ENCODE data around the gene DENND4C. TPM values are rescaled to one million over a fixed set of nuclear protein-coding genes. Genes with fewer than 3 reads are reported as not detected.
"Not testable (repeated sequence)": the region's sequence is repeated elsewhere in the genome, so short reads cannot be mapped to it uniquely, and the experiment has no call there.

Gene DENND4C
- total RNA-seq, 2 experiments from 2014 or later, result 18.8 to 28.6 TPM

DNA sequence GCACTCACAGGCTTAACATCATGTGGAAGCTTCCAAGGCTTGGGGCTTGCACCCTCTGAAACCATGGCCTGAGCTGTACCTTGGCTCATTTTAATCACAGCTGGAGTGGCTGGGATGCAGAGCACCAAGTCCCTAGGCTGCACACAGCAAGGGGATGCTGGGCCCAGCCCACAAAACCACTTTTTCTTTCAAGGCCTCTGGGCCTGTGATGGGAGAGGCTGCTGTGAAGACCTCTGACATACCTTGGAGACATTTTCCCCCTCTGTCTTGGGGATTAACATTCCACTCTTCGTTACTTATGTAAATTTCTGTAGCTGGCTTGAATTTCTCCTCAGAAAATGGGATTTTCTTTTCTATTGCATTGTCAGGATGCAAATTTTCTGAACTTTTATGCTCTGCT lies 20.7 kb downstream of the DENND4C start:
- H3K4me3 ChIP-seq (ENCODE audit: low read depth, low read length, poor library complexity, severe bottlenecking); H3K9me3 ChIP-seq (ENCODE audit: low read length); intact Hi-C loops (cut with micrococcal nuclease; ENCODE audit: unreplicated experiment); H3K79me2 ChIP-seq (ENCODE audit: insufficient read depth, low read depth, low read length); POLR2A ChIA-PET; H3K27ac ChIP-seq (ENCODE audit: low read depth, low read length, poor library complexity, severe bottlenecking); H4K20me1 ChIP-seq (ENCODE audit: insufficient read depth, low read length); H3K36me3 ChIP-seq (ENCODE audit: insufficient read depth, low read length); DNase-seq (ENCODE audit: low spot score); H3K4me1 ChIP-seq (ENCODE audit: insufficient read depth, low read length, poor library complexity, severe bottlenecking); H3K4me2 ChIP-seq (ENCODE audit: low read length); BruUV-seq (replicated peaks); H3K9me2 ChIP-seq (ENCODE audit: insufficient read depth, low read length); CTCF ChIA-PET (ENCODE audit: unreplicated experiment); H2AFZ ChIP-seq (ENCODE audit: low read length): not testable (repeated sequence)

DNA sequence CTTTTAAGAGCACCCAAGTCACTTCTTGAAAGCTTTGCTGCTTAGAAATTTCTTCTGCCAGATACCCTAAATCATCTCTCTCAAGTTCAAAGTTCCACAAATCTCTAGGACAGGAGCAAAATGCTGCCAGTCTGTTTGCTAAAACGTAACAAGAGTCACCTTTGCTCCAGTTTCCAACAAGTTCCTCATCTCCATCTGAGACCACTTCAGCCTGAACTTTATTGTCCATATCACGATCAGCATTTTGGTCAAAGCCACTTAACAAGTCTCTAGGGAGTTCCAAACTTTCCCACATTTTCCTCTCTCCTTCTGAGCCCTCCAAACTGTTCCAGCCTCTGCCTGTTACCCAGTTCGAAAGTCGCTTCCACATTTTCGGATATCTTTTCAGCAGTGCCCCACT lies 21.1 kb downstream of the DENND4C start:
- DNase-seq (ENCODE audit: low spot score); H3K9me3 ChIP-seq (ENCODE audit: low read length); H3K4me2 ChIP-seq (ENCODE audit: low read length); H3K79me2 ChIP-seq (ENCODE audit: insufficient read depth, low read depth, low read length); BruUV-seq (replicated peaks); intact Hi-C loops (cut with micrococcal nuclease; ENCODE audit: unreplicated experiment); H3K4me1 ChIP-seq (ENCODE audit: insufficient read depth, low read length, poor library complexity, severe bottlenecking); H4K20me1 ChIP-seq (ENCODE audit: insufficient read depth, low read length); H3K36me3 ChIP-seq (ENCODE audit: insufficient read depth, low read length); CTCF ChIA-PET (ENCODE audit: unreplicated experiment); H3K4me3 ChIP-seq (ENCODE audit: low read depth, low read length, poor library complexity, severe bottlenecking); H3K27ac ChIP-seq (ENCODE audit: low read depth, low read length, poor library complexity, severe bottlenecking); H3K9me2 ChIP-seq (ENCODE audit: insufficient read depth, low read length); H2AFZ ChIP-seq (ENCODE audit: low read length): not testable (repeated sequence)
- POLR2A ChIA-PET, result interaction anchor here (1.2 kb wide), 1 partner anchor 10 kb away, joined by 7 read pairs; no protein-coding TSS in a partner anchor

DNA sequence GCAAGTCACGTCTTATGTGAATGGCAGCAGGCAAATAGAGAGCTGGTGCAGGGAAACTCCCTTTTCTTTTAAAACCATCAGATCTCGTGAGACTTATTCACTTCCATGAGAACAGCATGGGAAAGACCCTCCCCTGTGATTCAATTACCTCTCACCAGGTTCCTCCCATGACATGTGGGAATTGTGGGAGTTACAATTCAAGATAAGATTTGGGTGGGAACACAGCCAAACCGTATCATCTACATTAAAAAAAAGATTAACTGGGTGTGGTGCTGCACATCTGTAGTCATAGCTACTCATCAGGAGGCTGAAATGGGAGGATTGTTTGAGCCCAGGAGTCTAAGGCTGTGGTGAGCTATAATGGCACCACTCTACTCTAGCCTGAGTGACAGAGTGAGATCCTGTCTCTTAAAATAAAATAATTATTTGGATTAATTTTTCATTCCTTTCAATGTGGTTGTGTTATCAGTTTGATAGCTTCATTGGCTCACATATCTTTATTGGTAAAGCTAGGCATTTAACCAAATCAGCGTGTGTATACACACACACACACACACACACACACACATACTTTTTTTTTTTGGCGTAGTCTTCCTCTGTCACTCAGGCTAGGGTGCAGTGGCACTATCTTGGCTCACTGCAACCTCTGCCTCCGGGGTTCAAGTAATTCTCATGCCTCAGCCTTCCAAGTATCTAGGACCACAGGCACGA lies 21.8 kb downstream of the DENND4C start:
- Histone ChIP-seq H3K27ac (ENCODE audit: low read depth, low read length, poor library complexity, severe bottlenecking) (no peak overlapping the region), H3K4me2 (ENCODE audit: low read length) (no peak overlapping the region), H3K4me1 (ENCODE audit: insufficient read depth, low read length, poor library complexity, severe bottlenecking) (no peaks in the 10 kb centered on the region), H3K79me2 (ENCODE audit: insufficient read depth, low read depth, low read length) (no peaks in the 10 kb centered on the region), H3K9me3 (ENCODE audit: low read length) (no peaks in the 10 kb centered on the region), H3K9me2 (ENCODE audit: insufficient read depth, low read length) (no peaks in the 10 kb centered on the region), H3K4me3 (ENCODE audit: low read depth, low read length, poor library complexity, severe bottlenecking) (no peak overlapping the region), H3K36me3 (ENCODE audit: insufficient read depth, low read length) (no peaks in the 10 kb centered on the region), H2AFZ (ENCODE audit: low read length) (no peak overlapping the region), H4K20me1 (ENCODE audit: insufficient read depth, low read length) (peaks cover 3% of the 10 kb centered on the region; the same call in 1 of the 2 replicates)
- intact Hi-C loops (cut with micrococcal nuclease; ENCODE audit: unreplicated experiment), result no loop called here
- no peak for DNase-seq (ENCODE audit: low spot score)
- no TSS peak for BruUV-seq (replicated peaks)
- ChIA-PET POLR2A (interaction anchor here (1.2 kb wide), 1 partner anchor 10 kb away, joined by 7 read pairs; no protein-coding TSS in a partner anchor), CTCF (ENCODE audit: unreplicated experiment) (no interaction called here)
- no peak for TF ChIP-seq CTCF (conservative IDR thresholded peaks at IDR 0.05; ENCODE audit: low read length)
- TF ChIP-seq EZH2phosphoT487 (IDR thresholded peaks at IDR 0.05; ENCODE audit: borderline replicate concordance, low read depth, low read length), result no peak

- Histone ChIP-seq H3K9me2 (ENCODE audit: insufficient read depth, low read length) (no peaks in the 10 kb centered on the region), H3K27ac (ENCODE audit: low read depth, low read length, poor library complexity, severe bottlenecking) (no peak overlapping the region), H3K4me2 (ENCODE audit: low read length) (no peak overlapping the region), H3K79me2 (ENCODE audit: insufficient read depth, low read depth, low read length) (no peaks in the 10 kb centered on the region), H3K9me3 (ENCODE audit: low read length) (no peaks in the 10 kb centered on the region), H3K36me3 (ENCODE audit: insufficient read depth, low read length) (no peaks in the 10 kb centered on the region), H4K20me1 (ENCODE audit: insufficient read depth, low read length) (peaks cover 2% of the 10 kb centered on the region; the same call in 1 of the 2 replicates), H3K4me1 (ENCODE audit: insufficient read depth, low read length, poor library complexity, severe bottlenecking) (no peaks in the 10 kb centered on the region), H3K4me3 (ENCODE audit: low read depth, low read length, poor library complexity, severe bottlenecking) (no peak overlapping the region), H2AFZ (ENCODE audit: low read length) (no peak overlapping the region)
- no peak for DNase-seq (ENCODE audit: low spot score)
- POLR2A ChIA-PET, result interaction anchor here (0.6 to 1.2 kb wide), 3 partner anchors 11 to 175 kb away, joined by 3 to 7 read pairs (median 3); no protein-coding TSS in a partner anchor
- CTCF ChIA-PET (ENCODE audit: unreplicated experiment), result no interaction called here
- TF ChIP-seq CTCF (conservative IDR thresholded peaks at IDR 0.05; ENCODE audit: low read length), result no peak
- no peak for TF ChIP-seq EZH2phosphoT487 (IDR thresholded peaks at IDR 0.05; ENCODE audit: borderline replicate concordance, low read depth, low read length)
- BruUV-seq (replicated peaks), result no TSS peak
- intact Hi-C loops (cut with micrococcal nuclease; ENCODE audit: unreplicated experiment), result no loop called here
Observed at GRCh38 chr9:19252885-19253219, 22.4 kb downstream of the DENND4C start.
